Femur (tissue), 1 donor: ENCODE measurements around the gene NRG3.
"Not testable (repeated sequence)": the region's sequence is repeated elsewhere in the genome, so short reads cannot be mapped to it uniquely, and the experiment has no call there.

Experiments
- DNase-seq: peaks from one replicate; pipeline ENCODE4 v3.0.0-alpha.2; 2017

The NRG3 gene

GRCh38 chr10:82308641-82309040 is 433.6 kb downstream of the NRG3 start:
- DNase-seq: no peak

GRCh38 chr10:82310839-82311238 is 435.8 kb downstream of the NRG3 start:
- DNase-seq: no peak

GRCh38 chr10:82313401-82313800 is 438.4 kb downstream of the NRG3 start:
- no peak for DNase-seq

GRCh38 chr10:82318534-82318933 is 443.5 kb downstream of the NRG3 start:
- DNase-seq: no peak

GRCh38 chr10:82319074-82319473 is 444.1 kb downstream of the NRG3 start:
- peak; percentile 42 for DNase-seq

GRCh38 chr10:82319562-82319961 is 444.6 kb downstream of the NRG3 start:
- peak; percentile 53 for DNase-seq

- DNase-seq: no peak
These were observed 446.7 kb downstream of the NRG3 start for GRCh38 chr10:82321724-82322123.

- no peak for DNase-seq
These were observed 456.7 kb downstream of the NRG3 start for GRCh38 chr10:82331716-82332115.

- DNase-seq: no peak
These were observed 460.8 kb downstream of the NRG3 start for GRCh38 chr10:82335831-82336230.

GRCh38 chr10:82340166-82340565 is 465.2 kb downstream of the NRG3 start:
- DNase-seq: no peak

GRCh38 chr10:82349590-82349989 is 474.6 kb downstream of the NRG3 start:
- not testable (repeated sequence) for DNase-seq

- no peak for DNase-seq
These were observed 478.4 kb downstream of the NRG3 start for GRCh38 chr10:82353381-82353780.

GRCh38 chr10:82358486-82359099 is 483.6 kb downstream of the NRG3 start:
- no peak for DNase-seq

- no peak for DNase-seq
These were observed 486.3 kb downstream of the NRG3 start for GRCh38 chr10:82361256-82361655.

GRCh38 chr10:82377608-82378007 is 502.6 kb downstream of the NRG3 start:
- DNase-seq: no peak

GRCh38 chr10:82378146-82378545 is 503.2 kb downstream of the NRG3 start:
- peak; percentile 47 for DNase-seq

GRCh38 chr10:82383350-82383749 is 508.4 kb downstream of the NRG3 start:
- DNase-seq: no peak

- no peak for DNase-seq
These were observed 516.1 kb downstream of the NRG3 start for GRCh38 chr10:82390866-82391658.

GRCh38 chr10:82391971-82392370 is 517.0 kb downstream of the NRG3 start:
- no peak for DNase-seq

GRCh38 chr10:82392533-82392932 is 517.5 kb downstream of the NRG3 start:
- no peak for DNase-seq

- DNase-seq: no peak
These were observed 519.1 kb downstream of the NRG3 start for GRCh38 chr10:82394122-82394521.

GRCh38 chr10:82394987-82395386 is 520.0 kb downstream of the NRG3 start:
- DNase-seq: no peak

GRCh38 chr10:82396886-82397285 is 521.9 kb downstream of the NRG3 start:
- no peak for DNase-seq

GRCh38 chr10:82397854-82398253 is 522.9 kb downstream of the NRG3 start:
- DNase-seq: no peak

GRCh38 chr10:82399850-82400249 is 524.9 kb downstream of the NRG3 start:
- no peak for DNase-seq
